ENCODE data around the gene FCRL3.

The FCRL3 gene

GRCh38 chr1:157678721-157679120 lies 21.8 kb downstream of the FCRL3 start:
- Histone ChIP-seq H3K27me3 (replicated peaks) (no peaks in the 10 kb centered on the region), H3K4me3 (ENCODE audit: low read depth, low read length) (no peak overlapping the region), H3K36me3 (replicated peaks) (no peaks in the 10 kb centered on the region), H3K27ac (no peak overlapping the region)
- in situ Hi-C loops (cut with HindIII; ENCODE audit: low pct_ligation_motif_present, low sequenced_read_pairs): no loop called here
- no peak for DNase-seq
- TF ChIP-seq CTCF (IDR thresholded peaks at IDR 0.05; ENCODE audit: low read depth, low read length, missing control alignments): no peak

GRCh38 chr1:157673008-157673407 lies 27.6 kb downstream of the FCRL3 start:
- Histone ChIP-seq H3K27ac (no peak overlapping the region), H3K4me3 (ENCODE audit: low read depth, low read length) (no peak overlapping the region), H3K36me3 (replicated peaks) (no peaks in the 10 kb centered on the region), H3K27me3 (replicated peaks) (no peaks in the 10 kb centered on the region)
- in situ Hi-C loops (cut with HindIII; ENCODE audit: low pct_ligation_motif_present, low sequenced_read_pairs): no loop called here
- TF ChIP-seq CTCF (IDR thresholded peaks at IDR 0.05; ENCODE audit: low read depth, low read length, missing control alignments): no peak
- no peak for DNase-seq

- Histone ChIP-seq H3K27ac (no peak overlapping the region), H3K4me3 (ENCODE audit: low read depth, low read length) (no peak overlapping the region), H3K36me3 (replicated peaks) (no peaks in the 10 kb centered on the region), H3K27me3 (replicated peaks) (no peaks in the 10 kb centered on the region)
- no peak for TF ChIP-seq CTCF (IDR thresholded peaks at IDR 0.05; ENCODE audit: low read depth, low read length, missing control alignments)
- in situ Hi-C loops (cut with HindIII; ENCODE audit: low pct_ligation_motif_present, low sequenced_read_pairs): no loop called here
- DNase-seq: no peak
Observed at GRCh38 chr1:157671895-157672294, 28.7 kb downstream of the FCRL3 start.

GRCh38 chr1:157659576-157660247 lies 40.9 kb downstream of the FCRL3 start:
- H3K36me3 ChIP-seq (replicated peaks): no peaks in the 10 kb centered on the region
- no peaks in the 10 kb centered on the region for H3K27me3 ChIP-seq (replicated peaks)
- DNase-seq: no peak
- in situ Hi-C loops (cut with HindIII; ENCODE audit: low pct_ligation_motif_present, low sequenced_read_pairs): no loop called here
- no peak for TF ChIP-seq CTCF (IDR thresholded peaks at IDR 0.05; ENCODE audit: low read depth, low read length, missing control alignments)
- no peak overlapping the region for H3K4me3 ChIP-seq (ENCODE audit: low read depth, low read length)
- H3K27ac ChIP-seq: no peak overlapping the region

GRCh38 chr1:157658571-157658970 lies 42.0 kb downstream of the FCRL3 start:
- H3K27me3 ChIP-seq (replicated peaks): no peaks in the 10 kb centered on the region
- DNase-seq: no peak
- no peaks in the 10 kb centered on the region for H3K36me3 ChIP-seq (replicated peaks)
- no peak for TF ChIP-seq CTCF (IDR thresholded peaks at IDR 0.05; ENCODE audit: low read depth, low read length, missing control alignments)
- no peak overlapping the region for H3K4me3 ChIP-seq (ENCODE audit: low read depth, low read length)
- in situ Hi-C loops (cut with HindIII; ENCODE audit: low pct_ligation_motif_present, low sequenced_read_pairs): no loop called here
- H3K27ac ChIP-seq: no peak overlapping the region

GRCh38 chr1:157653494-157653873 lies 47.1 kb downstream of the FCRL3 start:
- in situ Hi-C loops (cut with HindIII; ENCODE audit: low pct_ligation_motif_present, low sequenced_read_pairs): no loop called here

More at GRCh38 chr1:157653494-157653873, 47.1 kb downstream of the FCRL3 start:
- no peak for TF ChIP-seq CTCF (IDR thresholded peaks at IDR 0.05; ENCODE audit: low read depth, low read length, missing control alignments)
- Histone ChIP-seq H3K36me3 (replicated peaks) (no peaks in the 10 kb centered on the region), H3K27me3 (replicated peaks) (no peaks in the 10 kb centered on the region), H3K27ac (no peak overlapping the region), H3K4me3 (ENCODE audit: low read depth, low read length) (no peak overlapping the region)
- no peak for DNase-seq
